ENCODE measurements around the gene ZNF324B.
"Not testable (repeated sequence)": the region's sequence is repeated elsewhere in the genome, so short reads cannot be mapped to it uniquely, and the experiment has no call there.

ZNF324B gene

DNA sequence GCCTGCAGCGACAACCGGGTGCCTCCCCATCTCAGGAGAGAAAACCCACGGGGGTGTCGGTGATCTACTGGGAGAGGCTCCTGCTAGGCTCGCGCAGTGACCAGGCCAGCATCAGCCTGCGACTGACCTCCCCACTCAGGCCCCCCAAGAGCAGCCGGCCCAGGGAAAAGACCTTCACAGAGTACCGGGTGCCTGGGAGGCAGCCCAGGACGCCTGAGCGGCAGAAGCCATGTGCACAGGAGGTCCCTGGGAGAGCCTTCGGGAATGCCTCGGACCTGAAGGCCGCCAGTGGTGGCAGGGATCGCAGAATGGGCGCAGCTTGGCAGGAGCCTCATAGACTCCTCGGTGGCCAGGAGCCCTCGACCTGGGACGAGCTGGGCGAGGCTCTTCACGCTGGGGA, 3.9 kb downstream of the ZNF324B start:
- no peak for DNase-seq (ENCODE audit: low read depth in 2 of 2)

DNA sequence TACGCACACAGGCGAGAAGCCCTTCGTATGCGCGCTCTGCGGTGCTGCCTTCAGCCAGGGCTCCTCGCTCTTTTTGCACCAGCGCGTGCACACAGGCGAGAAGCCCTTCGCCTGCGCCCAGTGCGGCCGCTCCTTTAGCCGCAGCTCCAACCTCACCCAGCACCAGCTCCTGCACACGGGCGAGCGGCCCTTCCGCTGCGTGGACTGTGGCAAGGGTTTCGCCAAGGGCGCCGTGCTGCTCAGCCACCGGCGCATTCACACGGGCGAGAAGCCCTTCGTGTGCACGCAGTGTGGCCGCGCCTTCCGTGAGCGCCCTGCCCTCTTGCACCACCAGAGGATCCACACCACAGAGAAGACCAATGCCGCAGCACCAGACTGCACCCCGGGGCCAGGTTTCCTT, 4.7 kb downstream of the ZNF324B start:
- no peak for DNase-seq (ENCODE audit: low read depth in 2 of 2)

DNA sequence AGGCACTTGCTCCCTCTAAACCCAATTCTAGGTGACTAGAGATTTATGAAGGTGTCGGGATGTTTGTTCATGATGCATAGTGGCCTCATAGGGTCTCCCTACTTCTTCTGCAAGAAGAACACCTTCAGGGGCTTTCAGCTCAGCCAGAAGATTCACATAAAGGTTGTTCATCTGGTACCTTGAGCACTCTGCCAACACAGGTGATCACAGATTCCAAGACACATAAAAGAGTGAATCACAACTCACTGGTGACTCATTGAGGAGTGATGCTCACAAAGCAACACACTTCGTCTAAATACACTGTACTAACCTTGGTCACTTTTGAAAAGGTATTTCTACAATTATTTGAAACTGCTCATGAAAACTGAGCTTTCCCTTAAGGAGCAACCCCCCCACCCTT, 8.6 kb downstream of the ZNF324B start:
- no peak for DNase-seq (ENCODE audit: low read depth in 2 of 2)

DNA sequence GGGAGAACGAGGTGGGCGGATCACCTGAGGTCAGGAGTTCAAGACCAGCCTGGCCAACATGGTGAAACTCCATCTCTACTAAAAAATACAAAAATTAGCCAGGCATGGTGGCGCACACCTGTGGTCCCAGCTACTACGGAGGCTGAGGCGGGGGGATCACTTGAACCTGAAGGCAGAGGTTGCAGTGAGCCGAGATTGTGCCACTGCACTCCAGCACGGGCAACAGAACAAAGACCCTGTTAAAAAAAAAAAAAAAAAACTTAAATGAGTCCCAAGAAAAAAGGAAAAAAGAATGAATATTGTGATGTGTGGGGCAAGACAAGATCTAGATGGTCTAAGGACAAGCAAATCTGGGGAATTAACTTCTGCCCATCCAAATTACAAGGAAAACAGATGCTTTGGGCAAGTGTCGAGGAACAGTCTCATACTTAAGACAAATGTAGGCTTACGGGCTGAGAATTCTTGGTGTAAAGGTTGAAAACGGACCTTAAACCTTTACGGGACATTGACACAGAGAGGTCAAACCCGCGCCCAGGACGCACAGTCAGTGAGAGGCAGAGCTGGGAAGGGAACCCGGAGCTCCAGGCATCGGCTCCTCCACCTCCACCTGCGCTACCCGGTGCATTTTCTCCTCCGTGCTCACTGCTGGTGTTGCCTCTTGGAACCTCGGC, 14.8 kb downstream of the ZNF324B start:
- no peak for DNase-seq (ENCODE audit: low read depth in 2 of 2)

DNA sequence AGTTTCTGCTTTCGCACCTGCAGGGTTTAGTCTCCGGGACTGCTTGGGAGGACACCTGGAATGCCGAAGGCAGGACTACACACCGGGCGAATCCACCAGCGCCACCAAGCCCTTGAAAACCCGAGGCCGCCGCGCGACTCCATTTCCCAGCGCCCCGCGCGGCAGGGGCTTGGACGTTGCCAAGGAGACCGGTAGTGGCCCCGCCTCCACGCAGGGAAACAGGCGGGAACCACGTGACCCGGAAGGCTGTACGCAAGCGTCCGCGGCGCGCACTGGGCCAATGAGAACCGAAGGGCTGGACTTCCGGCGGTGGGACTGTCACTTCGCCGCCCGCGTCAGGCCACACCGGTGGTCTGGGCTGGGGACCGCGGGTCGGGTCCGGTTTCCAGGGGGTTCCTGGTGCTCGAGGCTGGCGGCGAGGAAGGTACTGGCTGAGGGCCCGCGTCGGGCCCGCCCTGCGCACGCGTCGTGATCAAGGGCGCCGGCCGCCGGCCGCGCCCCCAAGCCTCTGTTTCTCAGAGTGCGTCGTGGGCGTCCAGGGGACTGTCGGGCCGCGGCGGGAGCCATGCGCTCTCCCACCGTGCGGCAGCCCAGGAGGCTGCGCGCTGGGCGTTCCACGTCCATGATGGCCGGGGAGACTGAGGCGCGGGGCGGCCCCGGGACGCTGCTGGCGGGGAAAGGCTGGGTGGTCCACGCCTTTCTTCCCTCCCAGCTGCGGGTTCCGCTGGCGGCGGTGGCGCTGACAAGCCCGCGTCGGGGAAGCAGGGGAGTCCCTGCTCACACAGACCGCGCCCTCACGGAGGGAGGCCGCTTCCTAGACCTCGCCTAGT, 15.6 kb downstream of the ZNF324B start, which contains the start of gene ZNF324:
Gene ZNF324, plus strand, starts transcription at position 321 of the 830 bp plus-strand sequence. CDS start 2,106 bp downstream, outside the sequence.
- DNase-seq (ENCODE audit: low read depth in 2 of 2), result peak; percentile 96 to 99

DNA sequence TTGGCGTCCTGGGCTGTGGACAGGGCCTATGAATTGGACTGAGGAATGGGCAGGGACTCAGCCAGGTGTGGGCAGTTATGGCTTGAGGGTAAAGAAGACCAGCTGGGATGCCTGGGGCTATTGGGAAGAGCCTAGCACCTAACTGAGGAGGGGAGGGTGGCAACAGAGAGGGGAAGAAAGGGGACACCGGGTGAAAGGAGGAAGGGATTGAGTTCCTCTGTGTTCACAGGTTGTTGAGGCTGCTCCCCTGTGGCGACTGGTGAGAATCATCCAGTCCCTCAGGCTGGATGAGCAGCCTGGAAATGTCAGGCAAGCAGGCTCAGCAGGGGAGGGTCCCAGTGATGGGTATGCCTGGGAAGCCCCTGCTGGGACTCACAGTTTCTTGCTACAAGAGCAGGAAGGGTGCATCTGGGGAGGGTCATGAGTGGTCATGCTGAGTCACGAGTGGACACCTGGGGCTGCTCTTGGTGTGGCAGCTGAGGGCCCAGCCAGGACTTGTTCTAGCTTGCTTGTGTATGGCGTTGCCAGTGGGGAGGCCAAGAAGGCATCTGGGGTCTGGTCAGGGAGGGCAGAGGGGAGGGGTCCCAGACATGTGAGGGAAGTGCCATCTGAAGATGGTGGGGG, 16.9 kb downstream of the ZNF324B start:
- DNase-seq (ENCODE audit: low read depth in 2 of 2), result no peak

DNA sequence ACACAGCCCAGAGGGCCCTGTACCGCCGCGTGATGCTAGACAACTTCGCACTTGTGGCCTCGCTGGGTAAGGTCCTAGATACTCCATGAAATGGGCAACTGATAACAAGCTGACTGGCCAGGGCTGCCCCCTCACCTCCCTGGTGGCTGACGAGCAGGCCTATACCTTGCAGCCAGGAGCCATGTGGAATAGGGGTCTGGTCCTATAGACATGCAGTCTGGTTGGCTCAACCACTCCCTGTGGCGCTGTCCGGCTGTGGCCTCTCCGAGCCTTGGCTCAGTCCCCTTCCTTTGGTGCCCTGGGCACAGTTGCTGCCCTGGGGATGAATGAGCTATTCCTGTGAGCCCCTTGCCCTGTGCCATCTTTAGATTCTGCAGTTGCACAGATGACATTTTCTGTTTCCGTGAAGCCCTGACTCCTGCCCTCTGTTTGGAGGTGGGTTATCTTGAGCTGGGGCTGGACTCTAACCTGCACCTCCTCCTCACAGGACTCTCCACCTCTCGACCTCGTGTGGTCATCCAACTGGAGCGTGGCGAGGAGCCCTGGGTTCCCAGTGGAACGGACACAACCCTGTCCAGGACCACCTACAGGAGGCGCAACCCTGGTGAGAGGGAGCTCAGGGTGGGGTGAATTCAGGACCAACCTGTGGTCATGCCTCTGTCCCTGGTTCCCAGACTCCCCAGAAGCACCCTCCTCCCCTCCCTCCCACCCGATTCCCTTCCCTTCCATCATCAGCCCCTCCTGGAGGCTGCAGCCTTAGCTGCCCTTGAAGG, 18.0 kb downstream of the ZNF324B start:
- no peak for DNase-seq (ENCODE audit: low read depth in 2 of 2)

DNA sequence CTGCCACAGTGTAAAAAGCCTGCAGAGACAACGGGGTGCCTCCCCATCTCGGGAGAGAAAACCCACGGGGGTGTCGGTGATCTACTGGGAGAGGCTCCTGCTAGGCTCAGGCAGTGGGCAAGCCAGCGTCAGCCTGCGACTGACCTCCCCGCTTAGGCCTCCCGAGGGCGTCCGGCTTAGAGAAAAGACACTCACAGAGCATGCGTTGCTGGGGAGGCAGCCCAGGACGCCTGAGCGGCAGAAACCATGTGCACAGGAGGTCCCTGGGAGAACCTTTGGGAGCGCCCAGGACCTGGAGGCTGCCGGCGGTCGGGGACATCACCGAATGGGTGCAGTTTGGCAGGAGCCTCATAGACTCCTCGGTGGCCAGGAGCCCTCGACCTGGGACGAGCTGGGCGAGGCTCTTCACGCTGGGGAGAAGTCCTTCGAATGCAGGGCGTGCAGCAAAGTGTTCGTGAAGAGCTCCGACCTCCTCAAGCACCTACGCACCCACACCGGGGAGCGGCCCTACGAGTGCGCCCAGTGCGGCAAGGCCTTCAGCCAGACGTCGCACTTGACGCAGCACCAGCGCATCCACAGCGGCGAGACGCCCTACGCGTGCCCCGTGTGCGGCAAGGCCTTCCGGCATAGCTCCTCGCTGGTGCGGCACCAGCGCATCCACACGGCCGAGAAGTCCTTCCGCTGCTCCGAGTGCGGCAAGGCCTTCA, 19.6 kb downstream of the ZNF324B start:
- DNase-seq (ENCODE audit: low read depth in 2 of 2), result not testable (repeated sequence)

DNA sequence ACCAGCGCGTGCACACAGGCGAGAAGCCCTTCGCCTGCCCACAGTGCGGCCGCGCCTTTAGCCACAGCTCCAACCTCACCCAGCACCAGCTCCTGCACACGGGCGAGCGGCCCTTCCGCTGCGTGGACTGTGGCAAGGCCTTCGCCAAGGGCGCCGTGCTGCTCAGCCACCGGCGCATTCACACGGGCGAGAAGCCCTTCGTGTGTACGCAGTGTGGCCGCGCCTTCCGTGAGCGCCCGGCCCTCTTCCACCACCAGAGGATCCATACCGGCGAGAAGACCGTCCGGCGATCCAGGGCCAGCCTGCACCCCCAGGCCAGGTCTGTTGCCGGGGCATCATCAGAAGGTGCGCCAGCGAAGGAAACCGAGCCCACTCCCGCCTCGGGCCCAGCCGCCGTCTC, 20.3 kb downstream of the ZNF324B start:
- DNase-seq (ENCODE audit: low read depth in 2 of 2), result no peak

DNA sequence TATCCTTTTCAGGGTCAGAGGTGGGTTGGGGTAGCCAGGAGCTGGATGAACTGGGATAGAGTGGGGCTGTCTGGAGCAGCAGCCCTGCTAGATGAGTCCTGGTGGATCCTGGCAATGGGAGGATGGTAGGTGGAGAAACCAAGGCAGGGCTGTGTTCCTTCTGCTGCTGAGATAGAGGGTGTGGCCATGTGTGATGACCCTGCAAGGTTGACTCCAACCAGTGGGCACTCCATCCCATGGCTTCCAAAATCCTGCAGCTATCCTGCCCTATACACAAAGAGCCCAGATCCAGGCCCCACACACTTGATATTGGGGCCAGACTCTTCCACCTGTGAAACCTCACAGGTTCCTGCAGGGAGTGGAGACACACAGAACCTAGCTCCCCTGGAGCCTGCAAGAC, 22.4 kb downstream of the ZNF324B start:
- no peak for DNase-seq (ENCODE audit: low read depth in 2 of 2)

DNA sequence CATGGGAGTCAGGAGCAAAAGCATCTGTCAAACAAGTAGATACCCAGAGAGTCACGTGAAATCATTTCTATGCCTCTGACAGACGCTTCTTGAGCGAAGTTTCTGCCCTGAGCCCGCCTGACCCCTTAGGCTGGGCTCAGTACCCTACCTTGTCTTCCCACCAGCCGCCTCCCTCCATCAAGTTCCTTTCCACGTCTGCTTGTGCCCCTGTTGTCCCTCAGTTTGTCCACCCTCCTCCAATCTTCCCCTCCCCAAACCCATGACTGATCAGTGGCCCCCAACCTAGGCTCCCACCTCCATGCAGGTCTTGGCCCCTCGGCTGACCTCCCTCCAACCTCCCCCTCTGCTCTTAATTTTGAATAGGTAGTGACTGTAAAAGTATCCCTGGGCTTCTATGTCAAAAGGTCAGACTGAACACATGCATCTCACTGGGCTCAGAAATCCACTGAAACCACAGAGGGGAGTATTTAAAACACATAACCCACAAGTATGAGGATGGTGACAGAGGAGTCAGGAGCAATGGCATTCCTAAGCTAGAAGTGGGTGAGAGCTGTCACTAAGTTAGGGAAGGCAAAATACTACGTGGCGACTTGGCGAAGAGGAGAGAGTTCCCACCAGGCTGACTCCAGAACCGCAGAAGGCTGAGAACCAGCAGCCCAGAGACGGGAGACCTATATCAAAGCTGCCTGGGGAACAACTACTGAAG, 23.0 kb downstream of the ZNF324B start:
- DNase-seq (ENCODE audit: low read depth in 2 of 2), result no peak

DNA sequence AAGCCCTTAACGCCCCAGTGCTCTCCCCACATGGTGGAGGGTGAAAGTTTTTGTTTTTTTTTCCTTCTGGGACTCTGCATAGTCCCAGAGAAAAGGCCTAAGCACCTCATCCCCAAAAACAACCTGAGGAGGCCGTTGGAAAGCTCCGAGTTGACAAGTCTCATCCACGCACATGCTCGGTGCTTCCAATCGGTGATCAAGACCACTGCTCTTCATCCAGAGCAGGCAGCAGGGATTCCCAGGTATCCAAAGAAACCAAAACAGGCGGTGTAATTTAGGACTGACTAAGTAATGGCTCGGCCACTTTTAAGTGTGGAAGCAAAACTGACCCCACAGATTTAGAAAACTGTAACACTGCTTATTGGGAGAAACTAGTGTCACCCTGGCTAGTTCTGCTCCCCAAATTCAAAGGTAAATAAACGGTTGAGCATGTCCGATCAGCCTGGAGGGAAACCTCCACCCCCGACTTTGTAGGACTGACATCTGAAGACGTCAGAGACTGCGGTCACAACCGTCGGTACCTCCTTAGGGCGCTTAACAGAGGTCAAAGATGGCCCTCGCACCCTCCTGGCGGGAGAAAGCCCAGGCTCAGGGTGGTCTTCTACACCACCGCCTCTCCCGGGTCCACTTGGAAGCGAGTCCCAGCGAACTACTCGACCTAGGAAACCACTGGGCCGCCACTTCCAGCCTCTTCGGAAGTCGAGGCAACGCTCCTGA, 23.7 kb downstream of the ZNF324B start:
- DNase-seq (ENCODE audit: low read depth in 2 of 2), result no peak

DNA sequence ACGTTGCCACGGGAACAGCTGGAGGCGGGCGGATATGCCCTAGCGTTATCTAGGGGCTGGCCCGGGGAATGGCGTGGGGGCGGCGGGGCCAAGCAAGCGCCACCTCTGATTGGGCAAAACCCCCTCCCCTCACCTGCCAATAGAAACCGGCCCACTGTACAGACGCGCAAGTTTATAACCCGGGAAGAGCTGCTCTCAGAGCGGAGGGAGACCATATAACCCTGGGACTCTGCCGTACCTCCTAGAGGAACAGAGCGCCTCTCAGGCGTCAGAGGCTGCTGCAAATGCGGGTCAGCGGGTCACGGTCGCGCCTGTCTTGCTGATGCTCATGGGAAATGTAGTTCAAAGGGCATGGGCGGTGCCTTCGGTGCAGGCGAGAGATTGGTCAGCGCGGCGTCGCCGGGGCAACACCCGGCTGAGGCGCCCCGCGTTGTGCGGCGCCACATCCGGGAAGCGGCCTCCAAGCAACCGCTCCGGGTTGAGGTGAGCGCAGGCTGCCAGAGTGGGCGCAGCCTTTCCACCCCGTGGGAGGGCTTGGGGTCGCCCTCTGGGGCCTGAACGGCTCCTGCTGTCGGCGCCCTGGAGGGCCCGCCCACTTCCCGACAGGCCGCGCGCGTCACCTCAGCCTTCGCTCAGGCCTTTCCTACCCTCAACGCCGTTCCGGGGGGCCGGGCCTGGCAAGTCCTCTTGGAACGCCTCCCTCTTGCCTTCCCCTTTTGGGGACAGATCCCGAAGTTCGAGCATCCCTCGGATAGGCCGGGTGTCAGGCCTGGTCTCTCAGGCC, 24.5 kb downstream of the ZNF324B start, which contains the start of gene ZNF446:
Gene ZNF446, plus strand, starts transcription at position 639 of the 784 bp plus-strand sequence. CDS start 867 bp downstream, outside the sequence.
- peak; percentile 90 for DNase-seq (ENCODE audit: low read depth in 2 of 2)

DNA sequence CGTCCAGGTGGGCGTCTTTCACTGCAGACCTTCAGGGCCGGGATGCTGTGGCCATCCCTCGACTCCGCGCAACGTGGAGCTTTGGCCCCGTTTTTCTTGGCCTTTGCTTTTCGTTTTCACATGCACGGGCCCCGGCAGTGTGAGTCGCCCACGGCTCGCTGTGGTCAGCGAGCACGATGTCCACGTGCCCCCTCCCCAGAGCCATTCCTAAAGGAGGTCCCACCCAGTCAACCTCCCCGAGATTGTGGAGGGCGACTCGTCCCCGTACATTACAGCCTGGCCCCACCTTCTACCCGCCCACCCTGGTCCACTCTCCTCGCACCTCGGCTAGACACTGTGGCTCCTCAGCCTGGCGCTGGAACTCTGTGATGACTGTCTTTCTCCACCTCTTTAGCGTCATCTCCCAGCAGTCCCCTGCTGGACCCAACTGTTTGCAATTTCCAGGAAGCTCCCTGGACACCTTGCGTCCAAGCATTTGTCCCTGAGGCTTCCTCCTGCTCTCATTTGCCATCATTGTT, 25.1 kb downstream of the ZNF324B start:
- no peak for DNase-seq (ENCODE audit: low read depth in 2 of 2)

DNA sequence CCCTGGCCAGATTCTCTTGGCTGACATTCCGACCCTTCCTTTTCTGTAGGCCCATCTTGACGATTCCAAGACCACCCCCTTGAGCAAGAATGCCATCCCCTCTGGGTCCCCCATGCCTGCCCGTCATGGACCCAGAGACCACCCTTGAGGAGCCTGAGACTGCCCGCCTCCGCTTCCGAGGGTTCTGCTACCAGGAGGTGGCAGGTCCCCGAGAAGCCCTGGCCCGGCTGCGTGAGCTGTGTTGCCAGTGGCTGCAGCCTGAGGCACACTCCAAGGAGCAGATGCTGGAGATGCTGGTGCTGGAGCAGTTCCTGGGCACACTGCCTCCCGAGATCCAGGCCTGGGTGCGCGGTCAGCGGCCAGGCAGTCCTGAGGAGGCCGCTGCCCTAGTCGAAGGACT, 25.7 kb downstream of the ZNF324B start:
- no peak for DNase-seq (ENCODE audit: low read depth in 2 of 2)

DNA sequence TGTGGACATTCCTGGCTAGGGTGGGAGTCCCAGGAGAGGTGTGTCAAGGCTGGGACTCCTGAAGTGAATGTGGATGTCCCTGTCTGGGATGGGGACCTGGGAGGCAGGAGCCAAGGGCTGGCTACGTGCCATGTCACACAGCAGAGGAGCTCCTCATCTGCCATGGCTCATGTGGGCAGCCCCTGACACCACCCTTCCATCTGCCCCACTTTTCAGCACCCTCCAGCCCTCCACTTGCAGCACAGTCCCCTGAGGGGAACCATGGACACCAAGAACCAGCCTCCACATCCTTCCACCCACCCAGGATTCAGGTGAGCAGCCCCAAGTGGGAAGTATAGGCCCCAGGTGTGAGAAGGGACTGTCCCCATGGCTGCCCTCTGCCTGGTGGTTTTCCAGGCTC, 26.4 kb downstream of the ZNF324B start:
- no peak for DNase-seq (ENCODE audit: low read depth in 2 of 2)

DNA sequence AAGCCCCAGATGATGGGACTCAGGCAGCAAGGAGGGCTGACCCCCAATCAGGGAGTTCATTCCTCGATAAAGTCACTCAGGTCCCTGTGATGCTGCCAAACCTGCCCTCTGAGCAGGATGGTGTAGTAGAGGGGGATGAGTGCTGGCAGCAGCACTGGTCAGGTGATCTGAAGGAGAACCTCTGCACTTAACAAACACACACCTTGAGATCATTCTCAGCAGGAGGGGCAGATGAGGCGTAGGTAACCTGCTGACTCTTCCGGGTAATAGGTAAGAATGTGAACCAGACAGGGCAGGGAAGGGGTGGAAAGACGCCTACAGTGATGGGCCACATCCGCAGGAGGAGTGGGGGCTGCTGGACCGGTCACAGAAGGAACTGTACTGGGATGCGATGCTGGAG, 27.9 kb downstream of the ZNF324B start:
- no peak for DNase-seq (ENCODE audit: low read depth in 2 of 2)

DNA sequence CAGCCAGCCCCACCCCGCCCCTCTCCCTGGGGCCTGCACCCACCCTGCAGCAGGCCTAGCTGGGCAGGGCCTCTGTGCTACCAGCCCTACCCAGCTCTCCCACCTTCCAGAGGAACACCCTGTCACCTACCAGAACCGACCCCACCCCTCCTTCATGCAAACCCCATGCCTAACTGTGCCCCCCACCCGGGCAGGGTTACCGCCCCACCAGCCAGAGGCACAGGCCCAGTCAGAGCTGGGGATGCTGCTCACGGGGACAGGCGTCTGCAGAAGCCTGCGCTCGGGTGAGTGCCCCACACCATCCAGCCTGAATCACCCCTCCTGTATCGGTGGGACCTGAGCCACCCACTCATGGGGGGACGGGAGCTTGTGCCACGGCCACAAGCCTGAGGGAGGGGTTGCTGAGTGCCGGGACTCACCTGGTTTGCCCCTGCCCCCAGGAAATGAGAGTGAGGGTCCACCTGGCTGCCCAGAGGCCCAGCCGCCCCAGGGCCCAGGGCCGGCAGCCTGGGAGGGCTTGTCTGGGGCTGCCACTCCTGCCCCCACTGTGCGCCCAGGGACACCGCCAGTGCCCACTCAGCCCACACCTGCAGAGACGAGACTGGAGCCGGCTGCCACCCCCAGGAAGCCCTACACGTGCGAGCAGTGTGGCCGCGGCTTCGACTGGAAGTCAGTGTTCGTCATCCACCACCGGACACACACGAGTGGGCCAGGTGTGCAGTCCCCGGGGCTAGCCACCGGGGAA, 28.5 kb downstream of the ZNF324B start:
- no peak for DNase-seq (ENCODE audit: low read depth in 2 of 2)
